Lower lobe of right lung (tissue), 2 donors: Measurements from ENCODE around the gene PLIN4. TPM values are rescaled to one million over a fixed set of nuclear protein-coding genes. Genes with fewer than 3 reads are reported as not detected.
"Not testable (repeated sequence)": the region's sequence is repeated elsewhere in the genome, so short reads cannot be mapped to it uniquely, and the experiment has no call there.

Experiments
- ATAC-seq, 2 donors: fragments of 200-7000 bp; cut with Tn5 transposase; one replicate each; pipeline ENCODE4 v1.9.1; 2020 to 2022; ENCODE audit warnings: mild to moderate bottlenecking in 2 of 2, moderate library complexity in 2 of 2
- DNase-seq: peaks from one replicate; pipeline ENCODE4 v3.0.0-alpha.2; 2020
- H3K27ac ChIP-seq: fragments of 200-600 bp; one replicate; pipeline ENCODE4 v1.8.0; 2022
- H3K27me3 ChIP-seq: fragments of 200-600 bp; one replicate; pipeline ENCODE4 v1.8.0; 2022; ENCODE audit warnings: low read depth
- H3K36me3 ChIP-seq: fragments of 200-600 bp; one replicate; pipeline ENCODE4 v1.8.0; 2022; ENCODE audit warnings: mild to moderate bottlenecking
- H3K4me1 ChIP-seq: fragments of 200-600 bp; one replicate; pipeline ENCODE4 v1.8.0; 2022
- H3K4me3 ChIP-seq: fragments of 200-600 bp; one replicate; pipeline ENCODE4 v1.8.0; 2022; ENCODE audit warnings: mild to moderate bottlenecking
- H3K9me3 ChIP-seq: fragments of 200-600 bp; one replicate; pipeline ENCODE4 v1.8.0; 2022
- CTCF ChIP-seq: fragments of 200-600 bp; IDR thresholded peaks from one replicate; pipeline ENCODE4 v1.8.0; 2022; ENCODE audit warnings: antibody characterized with exemption, mild to moderate bottlenecking
- intact Hi-C: fragments of 100-400 bp; cut with DNase I; formaldehyde crosslinking; loops from one replicate; pipeline ENCODE4 v1.11.0; 2022
- total RNA-seq: library from RNA; stranded (reverse); fragmentation: NEBNext Ultra II Directional; extraction: Animal tissue kit (Norgen Biotek cat#: 25700); gene quantifications from one replicate; pipeline ENCODE4 v1.2.1, GENCODE V29; 2021
- donor health status: DM: no; HTN: yes; CAD: no; lungs with severe emphysema.

The PLIN4 gene
- total RNA-seq, 1 donor from 2014 or later = 4.6 TPM

- H3K4me1 ChIP-seq = no peaks in the 10 kb centered on the region
- no peak overlapping the region for H3K4me3 ChIP-seq
- H3K27ac ChIP-seq = no peak overlapping the region
- DNase-seq (no peak), ATAC-seq (no peak)
- H3K36me3 ChIP-seq = peaks cover 37% of the 10 kb centered on the region
- intact Hi-C loops = no loop called here
- H3K27me3 ChIP-seq = peaks cover 6% of the 10 kb centered on the region
- no peak for TF ChIP-seq CTCF
- H3K9me3 ChIP-seq = no peaks in the 10 kb centered on the region
These were observed 31.7 kb upstream of the PLIN4 start for GRCh38 chr19:4550018-4550417.

GRCh38 chr19:4548238-4548584 lies 29.9 kb upstream of the PLIN4 start:
- Histone ChIP-seq H3K36me3 (peaks cover 29% of the 10 kb centered on the region), H3K4me3 (no peak overlapping the region), H3K27me3 (peaks cover 6% of the 10 kb centered on the region), H3K4me1 (no peaks in the 10 kb centered on the region), H3K27ac (no peak overlapping the region), H3K9me3 (no peaks in the 10 kb centered on the region)
- TF ChIP-seq CTCF = no peak
- ATAC-seq (no peak), DNase-seq (no peak)
- intact Hi-C loops = no loop called here

- peaks cover 6% of the 10 kb centered on the region for H3K27me3 ChIP-seq
- TF ChIP-seq CTCF = peak; percentile 33
- no peaks in the 10 kb centered on the region for H3K9me3 ChIP-seq
- ATAC-seq = peak; percentile 57 to 66
- DNase-seq = peak; percentile 77
- H3K4me3 ChIP-seq = no peak overlapping the region
- H3K4me1 ChIP-seq = no peaks in the 10 kb centered on the region
- no peak overlapping the region for H3K27ac ChIP-seq
- peaks cover 25% of the 10 kb centered on the region for H3K36me3 ChIP-seq
- intact Hi-C loops = no loop called here
These were observed 29.3 kb upstream of the PLIN4 start for GRCh38 chr19:4547303-4548237.

GRCh38 chr19:4543842-4544647 lies 25.8 kb upstream of the PLIN4 start:
- no peak for DNase-seq
- Histone ChIP-seq H3K4me1 (no peaks in the 10 kb centered on the region), H3K27me3 (no peaks in the 10 kb centered on the region), H3K9me3 (peaks cover 6% of the 10 kb centered on the region), H3K27ac (peak overlapping the region; percentile 58), H3K36me3 (peaks cover 8% of the 10 kb centered on the region), H3K4me3 (no peak overlapping the region)
- no peak for TF ChIP-seq CTCF
- intact Hi-C loops = no loop called here
- no peak for ATAC-seq

GRCh38 chr19:4542896-4543841 lies 24.9 kb upstream of the PLIN4 start:
- intact Hi-C loops = no loop called here
- H3K4me1 ChIP-seq = no peaks in the 10 kb centered on the region

GRCh38 chr19:4541806-4542145 lies 23.5 kb upstream of the PLIN4 start:
- H3K4me3 ChIP-seq, H3K27ac ChIP-seq, ATAC-seq, H3K9me3 ChIP-seq, H3K4me1 ChIP-seq, intact Hi-C loops, DNase-seq, H3K36me3 ChIP-seq, H3K27me3 ChIP-seq: not testable (repeated sequence)

More at GRCh38 chr19:4542896-4543841, 24.9 kb upstream of the PLIN4 start:
- peaks cover 3% of the 10 kb centered on the region for H3K36me3 ChIP-seq
- peaks cover 6% of the 10 kb centered on the region for H3K9me3 ChIP-seq
- H3K27me3 ChIP-seq = no peaks in the 10 kb centered on the region
- ATAC-seq (no peak), DNase-seq (no peak)
- TF ChIP-seq CTCF = no peak
- peak overlapping the region; percentile 58 for H3K27ac ChIP-seq
- peak overlapping the region; percentile 17 for H3K4me3 ChIP-seq
